IPS-NIHi7 (cell line): Measurements from ENCODE around the gene PPM1B.
A peak's percentile ranks its signal among the peaks of the same experiment; 100 is the strongest.
"Not testable (repeated sequence)": the region's sequence is repeated elsewhere in the genome, so short reads cannot be mapped to it uniquely, and the experiment has no call there.

ENCODE experiments used
- DNase-seq: peaks from one replicate; pipeline ENCODE4 v3.0.0; 2012; ENCODE audit warnings: mixed read lengths; ENCODE audit errors: extremely low spot score

The PPM1B gene

DNA sequence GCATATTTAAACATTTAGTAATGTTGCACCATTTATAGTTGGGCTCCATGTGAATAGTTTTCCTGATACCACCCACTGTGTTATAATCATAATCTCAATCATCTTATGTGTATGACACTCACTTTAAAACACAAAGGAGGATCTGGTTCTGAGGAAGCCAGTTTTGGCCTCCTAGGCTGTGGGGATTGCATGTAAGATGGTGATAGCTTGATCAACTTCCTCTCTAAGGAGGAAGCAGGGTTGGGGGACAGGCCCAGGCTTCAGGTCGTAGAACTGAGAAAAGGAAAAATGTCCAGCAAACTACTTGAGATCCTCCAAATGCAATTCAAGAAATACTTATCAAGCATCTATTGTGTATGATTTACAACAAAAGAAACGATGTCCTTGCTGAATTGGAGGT, 4.9 kb upstream of the PPM1B start:
- DNase-seq = no peak

DNA sequence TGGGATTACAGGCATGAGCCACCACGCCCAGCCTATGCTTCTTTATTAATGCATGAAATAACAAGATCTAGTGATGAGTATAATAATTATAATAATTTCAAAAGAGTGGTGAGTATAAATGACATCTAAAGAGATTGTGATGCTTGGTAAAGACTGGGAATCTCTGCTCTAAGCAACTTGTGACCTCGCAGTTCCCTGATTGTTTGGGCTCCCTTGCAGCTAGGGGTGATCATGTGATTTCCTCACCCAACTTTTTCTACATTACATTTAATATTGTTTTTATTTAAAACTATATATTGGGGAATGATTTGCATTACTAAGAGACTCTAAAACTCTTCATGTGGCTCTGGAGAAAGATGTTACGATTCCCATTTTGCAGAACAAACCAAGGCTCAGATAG, 4.1 kb upstream of the PPM1B start:
- no peak for DNase-seq

DNA sequence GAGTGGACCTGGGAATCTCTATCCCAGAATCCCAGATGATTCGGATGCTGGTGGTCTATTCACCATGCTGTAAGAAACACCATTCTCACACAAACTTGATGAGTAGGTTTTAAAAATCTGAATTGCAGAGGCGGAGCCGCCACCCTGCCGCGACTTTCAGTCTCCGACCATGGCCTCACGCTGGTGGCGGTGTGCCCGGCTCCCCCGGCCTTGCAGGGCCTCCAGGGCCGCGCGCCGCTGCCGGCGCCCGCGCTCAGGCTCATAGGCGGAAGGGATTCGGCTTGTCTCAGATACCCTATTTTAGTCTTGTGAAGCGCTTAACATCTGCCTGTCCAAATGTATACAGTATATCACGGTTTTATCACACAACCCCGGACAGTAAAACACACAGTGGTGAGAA, 2.6 kb upstream of the PPM1B start:
- no peak for DNase-seq

- DNase-seq = no peak
Observed at GRCh38 chr2:44167311-44167907, 1.3 kb upstream of the PPM1B start.

GRCh38 chr2:44167908-44168680, 581 bp upstream of the PPM1B start:
- peak; percentile 95 for DNase-seq

DNA sequence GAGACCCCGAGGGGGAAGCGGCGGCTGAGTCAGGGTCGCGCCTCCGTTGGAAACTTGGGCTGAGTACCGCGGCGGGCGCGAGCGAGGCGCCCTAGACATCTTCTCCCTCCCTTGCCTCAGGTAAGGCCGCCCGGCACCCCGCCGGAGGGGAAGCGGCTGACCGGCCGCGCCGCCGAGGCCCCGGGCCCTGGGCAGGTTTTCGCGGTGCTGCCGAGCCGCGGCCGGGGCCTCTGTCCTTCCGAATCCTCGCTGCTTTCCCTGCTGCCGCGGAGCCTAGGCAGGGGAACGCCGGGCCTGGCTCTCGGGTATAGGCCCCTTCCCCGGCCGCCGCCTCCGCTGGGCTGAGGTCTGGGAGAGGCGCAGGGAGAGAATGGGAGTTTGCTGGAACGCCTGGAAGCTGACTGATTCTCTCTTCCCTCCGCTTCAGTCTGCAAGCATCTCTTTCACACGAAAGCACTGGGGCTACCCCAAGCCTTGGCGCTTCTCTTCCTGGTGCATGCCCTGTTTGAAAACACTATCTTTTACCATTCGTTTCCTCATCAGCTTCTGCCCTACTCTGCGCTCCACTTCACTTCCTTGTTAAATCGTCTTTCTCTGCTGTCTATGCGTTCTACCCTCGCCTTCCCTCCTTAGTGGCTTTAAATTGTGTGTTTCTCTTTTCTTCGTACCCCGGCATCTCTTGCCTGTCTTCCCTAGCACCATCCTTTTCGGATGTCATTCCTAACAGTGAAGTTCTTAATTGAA, 652 bp downstream of the PPM1B start:
- peak; percentile 13 for DNase-seq

DNA sequence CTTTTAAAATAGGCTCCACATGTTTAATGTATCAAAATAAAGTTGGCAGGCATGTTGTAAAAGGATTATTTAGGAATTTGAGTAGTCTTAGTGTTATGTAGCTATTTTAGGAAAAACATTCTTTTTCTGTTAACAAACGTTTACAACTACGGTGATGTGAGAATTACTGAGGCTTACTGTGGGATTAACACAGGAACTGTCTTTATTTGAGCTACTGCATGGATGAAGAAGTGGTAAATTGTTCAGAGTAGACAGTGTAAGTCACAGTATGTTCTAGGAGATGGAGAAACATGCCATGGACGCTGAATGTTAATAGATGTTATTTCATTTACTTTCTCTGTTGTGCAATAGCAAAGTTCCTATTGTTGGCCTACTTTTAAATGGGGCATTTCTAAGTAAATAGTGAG, 1.6 kb downstream of the PPM1B start:
- no peak for DNase-seq

- DNase-seq = no peak
Observed at GRCh38 chr2:44171018-44171417, 2.3 kb downstream of the PPM1B start.

DNA sequence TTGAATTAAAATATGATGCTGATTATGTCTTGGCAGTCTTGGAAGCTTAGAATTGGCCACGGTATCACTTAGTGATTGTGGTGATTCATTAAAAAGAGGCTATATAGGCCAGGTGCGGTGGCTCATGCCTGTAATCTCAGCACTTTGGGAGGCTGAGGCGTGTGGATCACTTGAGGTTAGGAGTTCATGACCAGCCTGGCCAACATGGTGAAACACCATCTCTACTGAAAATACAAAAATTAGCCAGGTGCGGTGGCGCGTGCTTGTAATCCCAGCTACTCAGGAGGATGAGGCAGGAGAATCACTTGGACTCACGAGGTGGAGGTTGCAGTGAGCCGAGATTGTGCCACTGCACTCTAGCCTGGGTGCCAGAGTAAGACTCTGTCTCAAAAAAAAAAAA, 2.8 kb downstream of the PPM1B start:
- DNase-seq = not testable (repeated sequence)

DNA sequence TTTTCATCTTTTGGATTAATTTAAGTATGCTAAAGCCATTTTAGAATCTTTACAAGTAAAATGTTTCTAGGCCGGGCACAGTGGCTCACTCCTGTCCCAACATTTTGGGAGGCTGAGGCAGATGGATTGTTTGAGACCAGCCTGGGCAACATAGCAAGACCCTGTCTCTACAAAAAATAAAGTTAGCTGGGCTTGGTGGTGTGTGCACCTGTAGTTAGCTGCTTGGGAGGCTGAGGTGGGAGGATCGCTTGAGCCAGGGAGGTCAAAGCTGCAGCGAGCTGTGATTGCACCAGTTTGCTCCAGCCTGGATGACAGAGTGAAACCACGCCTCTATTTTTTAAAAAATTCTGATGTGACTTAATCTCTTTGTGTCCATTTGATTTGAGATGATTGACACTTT, 3.9 kb downstream of the PPM1B start:
- DNase-seq = no peak

GRCh38 chr2:44178950-44179349, 10.3 kb downstream of the PPM1B start:
- DNase-seq = no peak

DNA sequence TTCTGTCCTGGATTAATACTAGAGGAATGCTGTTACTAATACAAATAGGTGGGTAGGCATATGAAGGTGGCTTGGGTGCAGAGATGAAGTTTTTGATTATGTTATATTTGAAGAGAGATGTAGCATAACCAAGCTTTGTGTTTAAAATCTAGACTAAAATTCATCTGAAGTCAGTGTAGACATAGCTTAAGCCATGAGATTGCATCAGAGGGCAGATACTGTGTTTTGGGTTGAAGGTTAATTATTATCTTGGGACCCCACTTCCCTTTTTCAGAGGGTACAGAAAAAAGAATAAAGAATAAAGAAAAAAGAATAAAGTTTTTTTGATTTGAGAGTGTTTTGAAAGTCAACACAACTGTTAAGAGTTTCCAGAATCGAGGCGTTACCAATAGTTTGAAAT, 13.0 kb downstream of the PPM1B start:
- DNase-seq = no peak

DNA sequence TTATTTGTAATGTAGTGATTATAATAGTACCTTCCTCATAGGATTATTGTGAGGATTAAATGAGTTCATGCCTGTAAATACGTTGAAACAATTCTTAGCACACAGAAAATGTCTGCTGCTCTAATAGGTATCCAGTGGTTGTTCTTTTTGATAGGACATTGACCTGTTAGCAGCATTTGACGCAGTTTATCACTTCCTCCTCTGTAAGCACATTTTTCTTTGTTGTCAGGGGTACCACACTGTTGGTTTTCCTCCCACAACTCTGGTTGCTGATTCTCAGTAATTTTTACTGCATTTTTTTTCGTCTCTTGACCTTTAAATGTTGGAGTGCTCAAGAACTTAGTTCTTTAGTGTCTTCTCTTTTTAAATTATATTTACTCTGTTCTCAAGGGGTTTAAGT, 15.4 kb downstream of the PPM1B start:
- no peak for DNase-seq

- DNase-seq = no peak
Observed at GRCh38 chr2:44186810-44187209, 18.1 kb downstream of the PPM1B start.

DNA sequence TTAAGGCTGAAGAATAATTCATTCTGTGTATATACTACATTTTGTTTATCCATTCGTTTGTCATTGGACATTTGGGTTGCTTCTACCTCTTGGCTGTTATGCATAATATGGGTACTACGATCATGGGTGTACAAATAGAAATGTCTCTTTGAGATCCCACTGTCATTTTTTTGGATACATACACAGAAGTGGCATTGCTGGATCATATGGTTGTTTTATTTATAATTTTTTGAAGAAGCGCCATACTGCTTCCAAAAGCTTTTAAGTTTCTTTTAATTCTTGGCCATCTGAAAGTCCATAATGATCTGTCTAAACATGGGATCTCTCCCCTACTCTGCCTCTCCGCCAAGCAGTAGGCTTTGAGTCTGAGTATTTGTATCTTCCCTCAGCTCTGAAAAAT, 18.6 kb downstream of the PPM1B start:
- DNase-seq = no peak

- no peak for DNase-seq
Observed at GRCh38 chr2:44188696-44189095, 20.0 kb downstream of the PPM1B start.

- no peak for DNase-seq
Observed at GRCh38 chr2:44189104-44189503, 20.4 kb downstream of the PPM1B start.

DNA sequence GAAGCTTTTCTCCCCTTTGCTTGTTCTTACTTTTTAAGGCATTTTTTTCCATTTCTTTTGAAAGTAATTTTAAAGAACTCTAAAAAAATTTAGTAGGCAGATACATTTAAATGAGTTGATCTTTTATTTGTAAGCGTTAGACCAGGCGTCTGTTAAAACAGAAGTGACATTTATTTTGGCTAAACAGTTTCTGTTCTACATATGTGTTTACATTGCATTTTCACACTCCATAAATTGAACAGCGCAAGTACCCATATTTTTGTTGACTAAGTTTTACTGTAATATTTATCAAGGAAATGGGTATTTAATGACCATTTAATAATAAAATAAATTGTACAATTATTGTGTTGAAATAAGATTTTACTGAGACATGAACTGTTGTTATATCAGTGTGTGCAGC, 21.9 kb downstream of the PPM1B start:
- DNase-seq = no peak

- DNase-seq = no peak
Observed at GRCh38 chr2:44191739-44192138, 23.1 kb downstream of the PPM1B start.

GRCh38 chr2:44192646-44193045, 24.0 kb downstream of the PPM1B start:
- no peak for DNase-seq

- DNase-seq = no peak
Observed at GRCh38 chr2:44195714-44196113, 27.0 kb downstream of the PPM1B start.

DNA sequence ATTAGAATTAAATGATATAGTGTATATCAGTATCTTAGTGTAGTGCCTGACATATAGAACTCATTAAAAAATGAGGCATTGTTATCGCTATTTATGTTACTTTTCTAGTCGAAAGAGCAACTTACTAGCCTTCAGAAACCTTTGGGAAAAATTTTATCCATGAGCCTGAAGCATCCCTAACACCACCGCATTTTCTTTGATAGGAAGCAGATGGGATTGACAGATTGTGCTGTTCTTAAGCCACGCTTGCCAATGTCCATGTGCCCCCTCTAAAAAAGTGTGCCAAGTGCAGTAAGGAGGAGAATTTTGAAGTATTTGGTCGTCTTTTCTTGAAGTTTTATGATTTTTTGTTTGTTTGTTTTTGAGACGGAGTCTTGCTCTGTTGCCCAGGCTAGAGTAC, 29.1 kb downstream of the PPM1B start:
- no peak for DNase-seq

DNA sequence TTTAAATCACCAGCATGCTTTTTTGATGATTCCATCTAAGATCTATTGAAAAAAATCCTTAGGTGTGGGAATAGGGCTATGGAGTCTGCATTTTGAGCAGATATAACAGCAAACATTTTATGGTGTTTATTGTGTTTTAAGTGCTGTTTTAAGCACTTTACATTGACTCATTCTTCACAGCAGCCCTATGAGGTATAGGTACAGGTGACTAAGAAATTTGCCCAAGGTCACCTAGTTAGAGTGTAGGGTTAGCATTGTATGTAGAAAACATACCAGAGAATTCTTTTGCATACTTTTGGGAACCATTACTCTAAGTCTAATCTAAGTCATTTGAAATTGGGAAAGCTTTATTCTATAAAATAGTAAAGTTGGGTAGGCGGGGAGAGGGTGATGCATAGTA, 31.3 kb downstream of the PPM1B start:
- DNase-seq = no peak
